Measurements from ENCODE around the gene GJA3.
A peak's percentile ranks its signal among the peaks of the same experiment; 100 is the strongest.

The GJA3 gene

DNA sequence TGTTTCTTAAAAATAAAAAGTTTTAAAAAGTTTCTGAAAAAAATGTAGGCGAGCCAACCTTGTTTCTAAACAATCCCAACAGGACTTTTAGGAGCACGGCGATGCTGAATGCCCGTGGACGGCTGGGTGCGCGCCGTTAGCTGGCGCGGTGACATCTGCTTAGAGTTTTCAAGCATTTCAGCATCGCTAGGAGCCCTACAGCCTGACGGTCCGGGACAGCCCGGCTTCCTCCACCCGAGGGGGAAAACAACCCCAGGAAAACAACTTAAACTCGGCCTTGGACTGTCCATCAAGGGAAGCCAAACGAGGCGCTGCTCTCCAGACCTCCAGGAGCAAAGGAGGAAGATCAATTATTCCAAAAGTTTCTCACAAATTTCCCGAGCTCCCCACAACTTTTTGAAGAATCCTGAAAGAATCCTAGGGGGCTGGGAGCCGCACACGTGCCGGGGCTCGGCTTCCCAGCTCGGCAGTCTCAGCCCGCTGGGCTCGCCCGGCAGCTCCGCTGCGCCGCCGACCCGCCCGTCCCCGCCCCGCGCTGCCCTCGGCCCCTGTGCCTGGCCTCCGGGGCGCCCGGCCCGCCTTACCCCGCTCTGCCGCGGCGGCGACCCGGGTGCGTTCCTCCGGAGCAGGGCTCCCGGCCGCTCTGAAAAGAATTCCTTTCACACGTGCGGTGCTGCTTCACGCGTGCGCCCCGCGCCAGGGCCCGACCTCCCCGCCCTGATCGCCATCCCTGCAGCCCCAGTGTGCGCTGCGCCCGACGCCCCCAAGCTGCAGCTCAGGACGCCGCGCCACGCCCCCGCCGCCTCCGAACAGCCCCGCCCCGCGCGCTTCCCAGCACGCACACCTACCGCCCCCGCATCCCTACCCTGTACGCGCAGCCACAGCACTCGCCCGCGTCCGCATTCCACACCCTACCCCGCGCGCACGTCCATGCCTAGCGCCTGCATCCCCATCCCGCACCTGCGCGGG is at the start of gene GJA3:
TSS of gene GJA3 (minus strand) at position 747 of the 969 bp plus-strand sequence. CDS start 17,764 bp downstream, outside the sequence.
- DNase-seq (ENCODE audit: low read depth): peak; percentile 23
- H3K4me3 ChIP-seq (ENCODE audit: control insufficient read depth, low read depth, low read length): peak within 1 kb of the TSS; percentile 53
- TF ChIP-seq, protein P1, sequence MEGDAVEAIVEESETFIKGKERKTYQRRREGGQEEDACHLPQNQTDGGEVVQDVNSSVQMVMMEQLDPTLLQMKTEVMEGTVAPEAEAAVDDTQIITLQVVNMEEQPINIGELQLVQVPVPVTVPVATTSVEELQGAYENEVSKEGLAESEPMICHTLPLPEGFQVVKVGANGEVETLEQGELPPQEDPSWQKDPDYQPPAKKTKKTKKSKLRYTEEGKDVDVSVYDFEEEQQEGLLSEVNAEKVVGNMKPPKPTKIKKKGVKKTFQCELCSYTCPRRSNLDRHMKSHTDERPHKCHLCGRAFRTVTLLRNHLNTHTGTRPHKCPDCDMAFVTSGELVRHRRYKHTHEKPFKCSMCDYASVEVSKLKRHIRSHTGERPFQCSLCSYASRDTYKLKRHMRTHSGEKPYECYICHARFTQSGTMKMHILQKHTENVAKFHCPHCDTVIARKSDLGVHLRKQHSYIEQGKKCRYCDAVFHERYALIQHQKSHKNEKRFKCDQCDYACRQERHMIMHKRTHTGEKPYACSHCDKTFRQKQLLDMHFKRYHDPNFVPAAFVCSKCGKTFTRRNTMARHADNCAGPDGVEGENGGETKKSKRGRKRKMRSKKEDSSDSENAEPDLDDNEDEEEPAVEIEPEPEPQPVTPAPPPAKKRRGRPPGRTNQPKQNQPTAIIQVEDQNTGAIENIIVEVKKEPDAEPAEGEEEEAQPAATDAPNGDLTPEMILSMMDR (conservative IDR thresholded peaks at IDR 0.05; ENCODE audit: control insufficient read depth, insufficient read depth, low read depth, low read length): no peak

DNA sequence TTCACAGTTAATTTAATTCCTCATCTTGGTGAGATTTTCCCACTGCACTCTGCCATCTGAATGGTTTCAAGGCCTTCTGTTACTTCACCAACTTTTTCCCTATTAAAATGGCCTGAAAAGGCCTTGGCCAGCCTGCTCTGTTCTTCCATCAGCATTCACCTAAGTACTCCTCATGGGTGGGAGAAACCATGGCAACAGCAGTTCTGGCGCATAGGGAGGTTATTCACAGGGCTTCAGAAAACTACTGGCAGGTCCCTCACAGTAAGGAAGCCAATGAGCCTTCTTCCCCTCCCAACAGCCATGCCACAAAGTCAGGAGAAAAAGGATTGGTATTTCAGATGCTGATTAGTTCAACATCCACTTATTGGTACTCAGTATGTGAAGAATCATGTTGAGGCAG is 49.1 kb upstream of the GJA3 start:
- no peak for DNase-seq (ENCODE audit: low read depth)
- H3K4me3 ChIP-seq (ENCODE audit: control insufficient read depth, low read depth, low read length): no peak overlapping the region
- TF ChIP-seq, protein P1 (conservative IDR thresholded peaks at IDR 0.05; ENCODE audit: control insufficient read depth, insufficient read depth, low read depth, low read length): no peak

DNA sequence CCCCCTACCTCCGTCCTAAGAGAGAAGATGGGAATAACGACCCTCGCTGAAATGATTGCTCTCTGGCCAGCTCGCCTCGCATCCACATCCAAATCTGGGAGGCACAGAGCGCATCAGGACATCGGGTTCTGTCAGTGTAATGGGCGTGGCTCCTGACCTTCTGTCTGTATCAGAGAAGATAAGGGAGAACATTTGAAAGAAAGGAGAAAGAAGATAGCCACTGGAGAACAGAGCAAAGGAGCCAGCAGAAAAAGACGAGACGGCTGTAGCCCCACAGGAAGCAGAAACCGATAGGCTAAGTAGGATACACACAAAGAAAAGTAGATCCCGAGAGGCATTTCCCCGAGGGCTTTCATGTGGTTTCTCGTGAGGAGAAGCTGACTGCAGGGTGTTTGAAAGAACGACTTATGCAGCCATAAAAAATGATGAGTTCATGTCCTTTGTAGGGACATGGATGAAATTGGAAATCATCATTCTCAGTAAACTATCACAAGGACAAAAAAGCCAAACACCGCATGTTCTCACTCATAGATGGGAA is 45.9 kb upstream of the GJA3 start:
- DNase-seq (ENCODE audit: low read depth): no peak
- TF ChIP-seq, protein P1 (conservative IDR thresholded peaks at IDR 0.05; ENCODE audit: control insufficient read depth, insufficient read depth, low read depth, low read length): no peak
- H3K4me3 ChIP-seq (ENCODE audit: control insufficient read depth, low read depth, low read length): no peak overlapping the region

DNA sequence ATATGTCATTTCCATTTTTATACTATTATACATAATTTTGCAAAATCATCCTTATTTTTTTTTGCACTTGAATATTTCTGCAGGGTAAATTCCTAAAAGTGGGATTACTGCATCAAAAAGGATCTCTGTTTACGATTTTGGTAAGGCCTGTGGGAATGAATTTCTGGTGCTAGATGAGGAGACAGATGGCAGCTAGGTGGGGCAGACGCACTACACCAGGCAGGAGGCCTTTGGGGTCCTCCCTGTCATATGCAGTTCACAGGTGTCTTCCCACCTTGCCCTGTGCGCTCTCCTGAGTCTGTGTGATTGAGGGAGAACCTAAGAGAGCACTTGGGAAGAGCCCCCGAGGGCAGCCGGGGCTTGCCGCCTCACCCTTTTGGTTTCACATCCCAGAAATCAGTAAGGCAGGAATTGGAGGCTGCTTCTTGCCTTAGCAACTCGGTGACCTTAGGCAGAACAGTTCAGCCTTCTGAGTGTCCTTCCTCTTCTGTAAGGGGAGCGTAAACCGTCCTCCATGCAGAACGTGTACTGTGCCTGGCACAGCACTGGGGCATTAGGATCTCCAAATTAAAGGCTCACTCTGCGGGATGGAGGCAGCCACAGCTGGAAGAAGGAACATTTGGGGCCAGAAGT is 45.3 kb upstream of the GJA3 start:
- no peak overlapping the region for H3K4me3 ChIP-seq (ENCODE audit: control insufficient read depth, low read depth, low read length)
- TF ChIP-seq, protein P1 (conservative IDR thresholded peaks at IDR 0.05; ENCODE audit: control insufficient read depth, insufficient read depth, low read depth, low read length): no peak

DNA sequence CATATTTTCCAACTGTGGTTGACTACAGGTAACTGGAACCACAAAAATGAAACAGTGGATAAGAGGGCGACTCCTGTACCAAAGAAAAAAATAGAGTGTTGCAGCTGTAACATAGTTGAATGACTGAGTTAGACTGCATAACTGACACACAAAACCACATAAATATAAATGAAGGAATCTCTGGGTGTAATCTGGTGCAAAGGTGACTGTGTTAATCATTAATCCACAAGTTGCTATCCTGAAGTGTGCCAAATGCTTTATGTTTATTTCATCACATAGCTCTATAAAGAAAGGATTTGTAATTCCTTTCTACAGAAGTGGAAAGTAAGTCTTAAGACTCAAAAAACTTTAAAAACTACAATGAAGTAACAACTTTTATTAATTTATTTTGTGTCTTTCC is 37.9 kb upstream of the GJA3 start:
- TF ChIP-seq, protein P1 (conservative IDR thresholded peaks at IDR 0.05; ENCODE audit: control insufficient read depth, insufficient read depth, low read depth, low read length): no peak
- H3K4me3 ChIP-seq (ENCODE audit: control insufficient read depth, low read depth, low read length): no peak overlapping the region
- DNase-seq (ENCODE audit: low read depth): peak; percentile 59

More for the DNA sequence above, 45.3 kb upstream of the GJA3 start:
- DNase-seq (ENCODE audit: low read depth): no peak

DNA sequence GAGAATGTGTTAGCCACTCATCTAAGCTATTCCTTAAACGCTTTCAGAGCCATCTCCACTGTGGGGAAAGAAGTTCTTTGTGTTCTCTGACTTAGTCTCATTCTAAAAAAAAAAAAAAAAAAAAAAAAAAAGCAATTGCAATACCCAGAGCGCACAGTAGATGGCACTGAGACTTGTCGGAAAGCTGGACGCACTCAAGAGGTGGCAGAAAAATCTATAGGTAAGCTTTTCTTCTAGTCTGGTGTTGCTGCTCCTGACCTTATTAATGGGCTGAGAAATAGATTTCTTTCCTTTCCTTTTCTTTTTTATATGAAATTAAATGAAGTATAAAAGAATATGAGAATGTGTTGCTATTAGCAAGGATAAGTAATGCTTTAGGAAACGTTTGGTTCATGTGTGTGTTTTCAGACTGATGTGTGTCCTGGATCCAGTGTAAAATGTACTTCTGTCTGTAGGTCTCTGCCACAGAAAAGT is 36.5 kb upstream of the GJA3 start:
- TF ChIP-seq, protein P1 (conservative IDR thresholded peaks at IDR 0.05; ENCODE audit: control insufficient read depth, insufficient read depth, low read depth, low read length): peak; percentile 80
- DNase-seq (ENCODE audit: low read depth): peak; percentile 66
- H3K4me3 ChIP-seq (ENCODE audit: control insufficient read depth, low read depth, low read length): no peak overlapping the region

All from fibroblast of mammary gland (primary cell).